WERI-Rb-1 (cell line): Measurements from ENCODE around the gene MUL1.

ENCODE experiments used
- DNase-seq: peaks from one replicate; pipeline ENCODE4 v3.0.0-alpha.2; 2020
- H3K27ac ChIP-seq: fragments of 250-450 bp; sonication (Bioruptor Pico); 2 replicates; pipeline ENCODE4 v1.5.1; 2020; ENCODE audit warnings: mild to moderate bottlenecking, moderate library complexity
- H3K27me3 ChIP-seq: fragments of 250-450 bp; sonication (Bioruptor Pico); 2 replicates; pipeline ENCODE4 v1.5.1; 2021; ENCODE audit warnings: mild to moderate bottlenecking, low read depth, moderate library complexity; ENCODE audit not compliant: insufficient read depth, severe bottlenecking
- H3K36me3 ChIP-seq: fragments of 250-450 bp; sonication (Bioruptor Pico); 2 replicates; pipeline ENCODE4 v1.5.1; 2020; ENCODE audit warnings: mild to moderate bottlenecking, moderate library complexity
- H3K4me3 ChIP-seq: 2 replicates; pipeline ENCODE4 v1.5.1; 2011; ENCODE audit warnings: low read depth, mild to moderate bottlenecking, control low read depth, low read length
- H3K9me3 ChIP-seq: fragments of 250-450 bp; sonication (Bioruptor Pico); 2 replicates; pipeline ENCODE4 v1.5.1; 2021; ENCODE audit warnings: mild to moderate bottlenecking, moderate library complexity; ENCODE audit not compliant: severe bottlenecking
- TF ChIP-seq, protein P1 (sequence below): IDR thresholded peaks from 2 replicates; pipeline ENCODE4 v1.5.1; 2011; ENCODE audit warnings: low read depth, mild to moderate bottlenecking, control low read depth, inconsistent platforms, low read length

The MUL1 gene, protein sequence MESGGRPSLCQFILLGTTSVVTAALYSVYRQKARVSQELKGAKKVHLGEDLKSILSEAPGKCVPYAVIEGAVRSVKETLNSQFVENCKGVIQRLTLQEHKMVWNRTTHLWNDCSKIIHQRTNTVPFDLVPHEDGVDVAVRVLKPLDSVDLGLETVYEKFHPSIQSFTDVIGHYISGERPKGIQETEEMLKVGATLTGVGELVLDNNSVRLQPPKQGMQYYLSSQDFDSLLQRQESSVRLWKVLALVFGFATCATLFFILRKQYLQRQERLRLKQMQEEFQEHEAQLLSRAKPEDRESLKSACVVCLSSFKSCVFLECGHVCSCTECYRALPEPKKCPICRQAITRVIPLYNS

DNA sequence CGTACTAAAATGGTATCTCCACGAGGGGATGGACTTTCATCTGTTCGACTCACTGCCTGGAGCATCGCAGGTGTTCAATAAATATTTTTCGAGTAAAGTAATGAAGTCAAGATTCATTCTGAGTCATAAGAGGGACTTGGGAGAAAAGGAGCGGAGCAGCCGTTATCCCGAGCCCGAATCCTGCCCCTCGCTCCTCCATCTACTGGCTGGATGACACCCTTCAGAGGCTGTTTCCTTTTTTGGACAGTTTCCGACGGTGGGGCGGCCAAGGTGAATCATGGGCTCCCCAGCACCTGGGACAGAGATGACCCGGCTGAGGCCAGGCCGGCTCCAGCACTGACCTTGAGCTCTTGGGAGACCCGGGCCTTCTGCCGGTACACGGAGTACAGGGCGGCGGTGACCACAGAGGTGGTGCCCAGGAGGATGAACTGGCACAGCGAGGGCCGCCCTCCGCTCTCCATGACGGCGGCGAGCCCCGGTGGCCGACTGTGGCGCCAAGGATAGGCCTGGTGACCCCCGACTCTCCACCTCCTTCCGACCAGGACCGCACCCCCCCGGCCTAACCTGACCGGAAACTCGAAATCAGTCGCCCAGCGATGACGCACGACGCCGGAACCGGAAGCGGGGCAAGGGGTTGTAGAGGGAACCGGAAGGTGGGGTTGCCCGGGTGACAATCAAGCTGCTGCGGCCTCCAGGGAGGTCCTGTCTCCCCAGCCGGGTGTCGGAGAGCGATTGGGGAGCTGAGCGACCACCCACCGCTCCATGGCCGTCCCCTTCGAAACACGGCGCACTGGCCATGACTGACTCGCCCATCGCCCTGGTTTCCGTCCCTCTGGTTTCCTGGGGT lies at the start of gene MUL1:
Gene MUL1 (minus strand): TSS at position 588 of the 847 bp plus-strand sequence. CDS start 127 bp downstream, at position 461.
- H3K36me3 ChIP-seq, result peaks cover 17% of the 10 kb centered on the region
- H3K27ac ChIP-seq, result peak within 1 kb of the TSS; percentile 71
- H3K27me3 ChIP-seq, result no peaks in the 10 kb centered on the region
- peak within 1 kb of the TSS; percentile 87 for H3K4me3 ChIP-seq
- DNase-seq, result peak; percentile 95
- TF ChIP-seq, protein P1, sequence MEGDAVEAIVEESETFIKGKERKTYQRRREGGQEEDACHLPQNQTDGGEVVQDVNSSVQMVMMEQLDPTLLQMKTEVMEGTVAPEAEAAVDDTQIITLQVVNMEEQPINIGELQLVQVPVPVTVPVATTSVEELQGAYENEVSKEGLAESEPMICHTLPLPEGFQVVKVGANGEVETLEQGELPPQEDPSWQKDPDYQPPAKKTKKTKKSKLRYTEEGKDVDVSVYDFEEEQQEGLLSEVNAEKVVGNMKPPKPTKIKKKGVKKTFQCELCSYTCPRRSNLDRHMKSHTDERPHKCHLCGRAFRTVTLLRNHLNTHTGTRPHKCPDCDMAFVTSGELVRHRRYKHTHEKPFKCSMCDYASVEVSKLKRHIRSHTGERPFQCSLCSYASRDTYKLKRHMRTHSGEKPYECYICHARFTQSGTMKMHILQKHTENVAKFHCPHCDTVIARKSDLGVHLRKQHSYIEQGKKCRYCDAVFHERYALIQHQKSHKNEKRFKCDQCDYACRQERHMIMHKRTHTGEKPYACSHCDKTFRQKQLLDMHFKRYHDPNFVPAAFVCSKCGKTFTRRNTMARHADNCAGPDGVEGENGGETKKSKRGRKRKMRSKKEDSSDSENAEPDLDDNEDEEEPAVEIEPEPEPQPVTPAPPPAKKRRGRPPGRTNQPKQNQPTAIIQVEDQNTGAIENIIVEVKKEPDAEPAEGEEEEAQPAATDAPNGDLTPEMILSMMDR, result no peak
- no peaks in the 10 kb centered on the region for H3K9me3 ChIP-seq

- Histone ChIP-seq H3K9me3 (no peaks in the 10 kb centered on the region), H3K27me3 (peaks cover 7% of the 10 kb centered on the region), H3K4me3 (no peak overlapping the region), H3K36me3 (no peaks in the 10 kb centered on the region), H3K27ac (no peak overlapping the region)
- TF ChIP-seq, protein P1, result no peak
- no peak for DNase-seq
These were observed 47.8 kb upstream of the MUL1 start for GRCh38 chr1:20555758-20556120.

DNA sequence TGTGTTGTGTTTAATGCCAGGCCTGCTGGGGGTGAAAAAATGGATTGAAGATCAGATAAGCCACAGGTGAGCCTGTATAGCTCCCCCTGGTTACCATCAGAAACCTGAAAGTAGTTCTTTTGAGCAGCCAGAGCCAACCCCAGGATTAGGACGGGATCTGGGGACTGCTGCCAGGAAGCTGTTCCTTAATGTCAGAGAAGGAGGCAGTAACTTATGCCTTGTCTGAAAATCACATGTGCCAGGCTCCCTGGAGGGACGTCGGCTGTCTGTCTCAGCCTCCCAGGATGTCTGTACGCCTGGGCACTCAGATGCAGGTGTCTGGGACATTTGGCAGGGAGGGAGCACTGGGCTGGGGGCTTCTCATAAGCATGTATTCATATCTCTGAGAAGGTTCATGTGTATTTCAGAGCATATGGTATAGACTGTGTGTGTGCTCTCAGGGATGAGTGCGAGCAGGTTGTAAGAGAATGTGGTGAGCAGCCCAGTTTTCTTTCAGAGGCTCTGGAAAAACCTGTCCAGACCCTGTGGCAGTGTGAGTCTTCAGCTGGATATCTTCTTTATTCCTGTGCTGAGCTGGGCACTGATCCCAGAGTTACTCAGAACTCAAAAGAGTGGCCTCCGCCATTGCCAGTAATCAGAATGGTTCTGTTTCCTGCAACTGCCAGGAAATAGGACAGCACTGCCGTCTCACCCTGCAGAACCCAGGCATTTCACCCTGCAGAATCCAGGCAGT lies 47.2 kb upstream of the MUL1 start:
- H3K9me3 ChIP-seq, result no peaks in the 10 kb centered on the region
- peaks cover 7% of the 10 kb centered on the region for H3K27me3 ChIP-seq
- DNase-seq, result no peak
- H3K36me3 ChIP-seq, result no peaks in the 10 kb centered on the region
- no peak overlapping the region for H3K4me3 ChIP-seq
- TF ChIP-seq, protein P1, result no peak
- no peak overlapping the region for H3K27ac ChIP-seq

DNA sequence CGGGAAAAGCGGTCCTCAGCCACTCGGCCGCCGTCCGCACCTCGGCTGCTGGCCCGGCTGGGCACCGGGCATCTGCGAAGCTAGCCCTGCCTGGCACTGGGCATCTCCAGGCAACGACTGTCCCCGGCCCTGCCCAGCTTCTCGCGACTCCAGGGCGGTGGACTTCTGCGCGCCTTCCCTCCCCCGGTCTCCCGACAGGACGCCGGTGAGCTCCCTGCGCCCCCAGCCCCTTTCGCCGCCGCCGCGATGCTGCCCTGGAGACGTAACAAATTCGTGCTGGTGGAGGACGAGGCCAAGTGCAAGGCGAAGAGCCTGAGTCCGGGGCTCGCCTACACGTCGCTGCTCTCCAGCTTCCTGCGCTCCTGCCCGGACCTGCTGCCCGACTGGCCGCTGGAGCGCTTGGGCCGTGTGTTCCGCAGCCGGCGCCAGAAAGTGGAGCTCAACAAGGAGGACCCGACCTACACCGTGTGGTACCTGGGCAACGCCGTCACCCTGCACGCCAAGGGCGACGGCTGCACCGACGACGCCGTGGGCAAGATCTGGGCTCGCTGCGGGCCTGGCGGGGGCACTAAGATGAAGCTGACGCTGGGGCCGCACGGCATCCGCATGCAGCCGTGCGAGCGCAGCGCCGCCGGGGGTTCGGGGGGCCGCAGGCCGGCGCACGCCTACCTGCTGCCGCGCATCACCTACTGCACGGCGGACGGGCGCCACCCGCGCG lies 44.9 kb upstream of the MUL1 start:
- no peaks in the 10 kb centered on the region for H3K36me3 ChIP-seq
- TF ChIP-seq, protein P1, result no peak
- H3K9me3 ChIP-seq, result no peaks in the 10 kb centered on the region
- no peak overlapping the region for H3K27ac ChIP-seq
- peak; percentile 20 for DNase-seq
- H3K4me3 ChIP-seq, result peak overlapping the region; percentile 53
- H3K27me3 ChIP-seq, result peaks cover 7% of the 10 kb centered on the region

DNA sequence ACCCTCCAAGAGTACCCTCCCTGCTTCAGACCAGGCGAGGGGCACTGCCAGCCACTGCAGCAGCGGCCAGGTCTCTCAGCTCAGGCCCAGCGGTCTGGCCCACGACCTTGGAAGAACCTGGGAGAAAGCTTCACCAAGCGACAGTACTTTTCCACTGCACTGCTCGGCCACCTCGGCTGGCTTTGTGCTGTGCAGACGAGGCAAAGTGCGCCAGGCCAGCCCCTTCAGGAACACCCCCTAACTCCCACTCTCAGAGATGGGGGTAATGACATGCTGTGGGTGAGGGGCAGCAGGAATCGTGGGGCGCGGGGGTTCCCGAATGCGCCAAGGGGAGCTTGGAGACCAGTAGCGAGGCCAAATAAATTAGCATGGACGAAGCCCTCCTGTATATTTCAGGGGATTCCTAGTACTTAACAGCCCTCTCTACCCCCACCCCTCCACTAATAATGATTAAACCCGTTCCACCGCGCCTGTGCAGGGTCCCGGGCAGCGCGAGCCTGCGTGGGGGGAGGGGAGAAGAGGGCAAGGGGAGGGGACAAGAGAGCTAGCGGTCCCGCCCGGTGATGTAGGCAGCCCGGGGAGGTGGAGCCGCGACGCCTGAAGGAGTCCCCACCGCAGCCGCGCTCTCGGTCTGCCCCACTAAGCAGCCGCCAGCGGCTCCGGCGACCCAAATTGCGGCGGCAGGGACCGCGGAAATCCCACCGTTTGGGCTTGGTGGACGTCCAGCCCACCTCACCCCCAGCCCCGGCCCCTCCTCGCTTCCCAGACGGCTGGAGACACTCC lies 44.2 kb upstream of the MUL1 start, which contains the start of gene FAM43B:
Gene FAM43B (plus strand): TSS at position 629 of the 783 bp plus-strand sequence. CDS start 401 bp downstream, outside the sequence.
- Histone ChIP-seq H3K4me3 (peak within 1 kb of the TSS; percentile 53), H3K27me3 (peaks cover 7% of the 10 kb centered on the region), H3K27ac (peak within 1 kb of the TSS; percentile 57), H3K36me3 (no peaks in the 10 kb centered on the region), H3K9me3 (no peaks in the 10 kb centered on the region)
- DNase-seq, result peak; percentile 92
- TF ChIP-seq, protein P1, result no peak
